ENCODE data around the gene GMPR.
"Not testable (repeated sequence)": the region's sequence is repeated elsewhere in the genome, so short reads cannot be mapped to it uniquely, and the experiment has no call there.

The GMPR gene

GRCh38 chr6:16259604-16260003 is 21.2 kb downstream of the GMPR start:
- H4K91ac ChIP-seq (ENCODE audit: low read depth, low read length); H3K27ac ChIP-seq (ENCODE audit: low read depth, low read length); H3K36me3 ChIP-seq (ENCODE audit: control insufficient read depth in 1 of 2, insufficient read depth in 2 of 2, low read length in 2 of 2); H4K8ac ChIP-seq (ENCODE audit: low read depth, low read length); H3K14ac ChIP-seq (ENCODE audit: low read length); H3K9ac ChIP-seq (ENCODE audit: low read length); H3K23ac ChIP-seq (ENCODE audit: low read length); H2AK5ac ChIP-seq (ENCODE audit: low read length); H3K27me3 ChIP-seq (ENCODE audit: insufficient read depth, low read length); H3K9me3 ChIP-seq (ENCODE audit: insufficient read depth, low read depth, low read length); H2BK120ac ChIP-seq (ENCODE audit: insufficient read depth, low read length, poor library complexity); H3K4me3 ChIP-seq (ENCODE audit: low read depth, low read length); H3K79me1 ChIP-seq (ENCODE audit: low read length); H3K4me2 ChIP-seq (ENCODE audit: low read length); H2AFZ ChIP-seq (ENCODE audit: insufficient read depth, low read length, poor library complexity); H3K4ac ChIP-seq (ENCODE audit: low read depth, low read length); H3K79me2 ChIP-seq (ENCODE audit: control insufficient read depth, insufficient read depth, low read length, poor library complexity); H4K12ac ChIP-seq (ENCODE audit: low read depth, low read length); H2BK12ac ChIP-seq (ENCODE audit: low read length); H3K4me1 ChIP-seq (ENCODE audit: control insufficient read depth in 1 of 2, insufficient read depth in 2 of 2, low read length in 2 of 2); H3K18ac ChIP-seq (ENCODE audit: low read length); H2BK5ac ChIP-seq (ENCODE audit: low read depth, low read length, poor library complexity); DNase-seq: not testable (repeated sequence)
- no CpG with 5 or more reads among the region's 3 CpGs for WGBS (ENCODE audit: extremely low coverage, insufficient coverage, insufficient read length)

DNA sequence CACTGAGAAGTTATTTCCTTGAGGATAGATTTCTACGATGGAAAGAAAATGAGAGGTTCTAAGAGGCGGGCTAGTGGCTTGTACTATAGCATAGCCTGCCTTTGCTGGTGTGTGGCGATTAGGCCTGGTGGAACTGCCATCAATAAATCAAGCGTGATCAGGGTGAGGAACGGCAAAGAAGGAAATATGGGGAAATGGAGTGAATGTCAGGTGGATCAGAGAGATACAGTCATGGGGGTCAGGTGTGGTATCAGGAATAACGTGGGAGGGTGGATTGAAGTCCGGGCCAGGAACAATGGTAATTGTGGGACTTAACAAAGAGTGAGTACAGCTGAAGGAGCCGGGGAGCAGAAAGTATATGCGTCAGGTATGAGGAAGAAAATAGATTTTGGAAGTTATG is 22.2 kb downstream of the GMPR start:
- H2BK12ac ChIP-seq (ENCODE audit: low read length); H3K23ac ChIP-seq (ENCODE audit: low read length); H3K9me3 ChIP-seq (ENCODE audit: insufficient read depth, low read depth, low read length); H3K9ac ChIP-seq (ENCODE audit: low read length); H2BK120ac ChIP-seq (ENCODE audit: insufficient read depth, low read length, poor library complexity); H2BK5ac ChIP-seq (ENCODE audit: low read depth, low read length, poor library complexity); H3K4ac ChIP-seq (ENCODE audit: low read depth, low read length); H3K36me3 ChIP-seq (ENCODE audit: control insufficient read depth in 1 of 2, insufficient read depth in 2 of 2, low read length in 2 of 2); H3K27ac ChIP-seq (ENCODE audit: low read depth, low read length); H4K8ac ChIP-seq (ENCODE audit: low read depth, low read length); H3K79me1 ChIP-seq (ENCODE audit: low read length); H3K79me2 ChIP-seq (ENCODE audit: control insufficient read depth, insufficient read depth, low read length, poor library complexity); H4K91ac ChIP-seq (ENCODE audit: low read depth, low read length); H2AK5ac ChIP-seq (ENCODE audit: low read length); H3K4me2 ChIP-seq (ENCODE audit: low read length); H3K4me3 ChIP-seq (ENCODE audit: low read depth, low read length); H2AFZ ChIP-seq (ENCODE audit: insufficient read depth, low read length, poor library complexity); H3K27me3 ChIP-seq (ENCODE audit: insufficient read depth, low read length); H3K14ac ChIP-seq (ENCODE audit: low read length); H3K4me1 ChIP-seq (ENCODE audit: control insufficient read depth in 1 of 2, insufficient read depth in 2 of 2, low read length in 2 of 2); H3K18ac ChIP-seq (ENCODE audit: low read length); H4K12ac ChIP-seq (ENCODE audit: low read depth, low read length); DNase-seq: not testable (repeated sequence)
- no CpG with 5 or more reads among the region's 9 CpGs for WGBS (ENCODE audit: extremely low coverage, insufficient coverage, insufficient read length)

DNA sequence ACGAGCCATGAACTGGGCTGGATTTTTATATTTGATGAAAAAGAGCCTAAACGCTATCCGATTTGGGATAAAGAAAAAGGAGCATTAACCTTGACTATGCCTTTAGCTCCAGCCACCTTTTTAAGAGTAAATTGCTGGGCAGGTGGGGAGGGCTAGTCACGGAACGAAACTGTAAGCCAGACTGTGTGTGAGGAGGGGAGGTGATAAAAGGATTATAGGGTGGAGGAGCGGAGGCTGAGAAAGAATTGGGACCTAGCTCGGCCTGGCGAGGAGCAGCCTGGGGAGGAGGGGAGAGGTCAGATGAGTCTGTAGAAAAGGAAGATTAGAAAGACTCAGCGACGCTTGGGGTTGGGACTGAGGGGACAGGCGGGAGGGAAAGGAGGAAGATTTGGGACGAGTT is 24.4 kb downstream of the GMPR start:
- H3K36me3 ChIP-seq (ENCODE audit: control insufficient read depth in 1 of 2, insufficient read depth in 2 of 2, low read length in 2 of 2); H2AK5ac ChIP-seq (ENCODE audit: low read length); H3K27ac ChIP-seq (ENCODE audit: low read depth, low read length); H3K14ac ChIP-seq (ENCODE audit: low read length); H3K23ac ChIP-seq (ENCODE audit: low read length); H3K4ac ChIP-seq (ENCODE audit: low read depth, low read length); H2AFZ ChIP-seq (ENCODE audit: insufficient read depth, low read length, poor library complexity); H4K91ac ChIP-seq (ENCODE audit: low read depth, low read length); DNase-seq; H2BK120ac ChIP-seq (ENCODE audit: insufficient read depth, low read length, poor library complexity); H3K9ac ChIP-seq (ENCODE audit: low read length); H3K79me2 ChIP-seq (ENCODE audit: control insufficient read depth, insufficient read depth, low read length, poor library complexity); H3K9me3 ChIP-seq (ENCODE audit: insufficient read depth, low read depth, low read length); H4K12ac ChIP-seq (ENCODE audit: low read depth, low read length); H2BK12ac ChIP-seq (ENCODE audit: low read length); H3K18ac ChIP-seq (ENCODE audit: low read length); H3K79me1 ChIP-seq (ENCODE audit: low read length); H3K4me3 ChIP-seq (ENCODE audit: low read depth, low read length); H2BK5ac ChIP-seq (ENCODE audit: low read depth, low read length, poor library complexity); H3K27me3 ChIP-seq (ENCODE audit: insufficient read depth, low read length); H3K4me1 ChIP-seq (ENCODE audit: control insufficient read depth in 1 of 2, insufficient read depth in 2 of 2, low read length in 2 of 2); H3K4me2 ChIP-seq (ENCODE audit: low read length); H4K8ac ChIP-seq (ENCODE audit: low read depth, low read length): not testable (repeated sequence)
- WGBS (ENCODE audit: extremely low coverage, insufficient coverage, insufficient read length), result no CpG with 5 or more reads among the region's 12 CpGs

DNA sequence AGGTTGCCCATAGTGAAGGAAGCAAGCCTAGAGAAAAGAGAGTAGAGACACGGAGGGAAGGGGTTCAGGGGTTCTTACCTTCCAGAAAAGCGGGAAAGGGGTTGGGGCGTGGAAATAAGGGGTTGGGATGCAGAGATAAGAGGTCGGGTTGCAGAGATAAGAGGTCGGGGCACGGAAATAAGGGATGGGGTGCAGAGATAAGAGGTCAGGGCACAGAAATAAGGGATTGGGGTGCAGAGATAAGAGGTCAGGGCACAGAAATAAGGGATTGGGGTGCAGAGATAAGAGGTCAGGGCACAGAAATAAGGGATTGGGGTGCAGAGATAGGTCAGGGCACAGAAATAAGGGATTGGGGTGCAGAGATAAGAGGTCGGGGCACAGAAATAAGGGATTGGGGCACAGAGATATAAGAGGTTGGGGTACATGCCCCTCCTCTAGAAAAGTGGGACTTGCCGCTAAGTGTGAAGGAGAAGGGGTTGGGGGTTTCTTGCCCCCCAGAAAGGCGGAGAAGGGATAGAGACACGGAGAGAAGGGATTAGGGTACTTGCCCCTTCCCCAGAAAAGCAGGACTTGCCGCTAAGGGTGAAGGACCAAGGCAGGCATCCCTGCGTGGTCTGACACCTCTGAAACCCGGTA is 25.2 kb downstream of the GMPR start:
- not testable (repeated sequence) for H3K4me1 ChIP-seq (ENCODE audit: control insufficient read depth in 1 of 2, insufficient read depth in 2 of 2, low read length in 2 of 2); H4K8ac ChIP-seq (ENCODE audit: low read depth, low read length); H3K14ac ChIP-seq (ENCODE audit: low read length); H3K36me3 ChIP-seq (ENCODE audit: control insufficient read depth in 1 of 2, insufficient read depth in 2 of 2, low read length in 2 of 2); H2BK12ac ChIP-seq (ENCODE audit: low read length); H2AFZ ChIP-seq (ENCODE audit: insufficient read depth, low read length, poor library complexity); H3K79me1 ChIP-seq (ENCODE audit: low read length); H4K91ac ChIP-seq (ENCODE audit: low read depth, low read length); H3K9ac ChIP-seq (ENCODE audit: low read length); H3K79me2 ChIP-seq (ENCODE audit: control insufficient read depth, insufficient read depth, low read length, poor library complexity); H2AK5ac ChIP-seq (ENCODE audit: low read length); H3K23ac ChIP-seq (ENCODE audit: low read length); DNase-seq; H4K12ac ChIP-seq (ENCODE audit: low read depth, low read length); H3K4me3 ChIP-seq (ENCODE audit: low read depth, low read length); H2BK120ac ChIP-seq (ENCODE audit: insufficient read depth, low read length, poor library complexity); H3K18ac ChIP-seq (ENCODE audit: low read length); H2BK5ac ChIP-seq (ENCODE audit: low read depth, low read length, poor library complexity); H3K4me2 ChIP-seq (ENCODE audit: low read length); H3K9me3 ChIP-seq (ENCODE audit: insufficient read depth, low read depth, low read length); H3K4ac ChIP-seq (ENCODE audit: low read depth, low read length); H3K27ac ChIP-seq (ENCODE audit: low read depth, low read length); H3K27me3 ChIP-seq (ENCODE audit: insufficient read depth, low read length)
- WGBS (ENCODE audit: extremely low coverage, insufficient coverage, insufficient read length), result no CpG with 5 or more reads among the region's 13 CpGs

All from trophoblast cell (in vitro differentiated cells and primary cell).